Measurements from ENCODE around the gene ZMIZ1. TPM values are rescaled to one million over a fixed set of nuclear protein-coding genes. Genes with fewer than 3 reads are reported as not detected.

Gene ZMIZ1
- total RNA-seq, 1 donor from 2014 or later, result 66.3 TPM

DNA sequence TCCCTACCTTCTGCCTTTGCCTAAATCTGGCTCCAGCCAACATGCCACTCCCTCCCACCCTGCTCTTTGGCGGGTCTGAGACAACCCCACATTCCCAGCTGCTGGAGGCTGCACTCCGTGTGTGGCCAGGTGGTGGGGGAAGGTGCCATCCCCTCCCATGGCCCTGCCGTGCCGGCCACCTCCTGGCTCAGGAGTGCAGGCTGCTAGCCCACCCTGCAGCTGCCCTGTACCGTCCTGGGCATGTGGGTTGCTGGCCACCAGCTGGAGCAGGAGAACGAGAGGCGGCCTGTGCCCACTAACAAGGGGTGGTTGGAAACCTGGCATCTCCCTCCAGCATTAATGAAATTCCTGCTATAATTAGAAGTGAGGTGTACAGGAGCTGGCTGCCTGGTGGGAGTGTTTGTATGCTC, 97.6 kb downstream of the ZMIZ1 start:
- H3K9me3 Mint-ChIP-seq, result no peaks in the 10 kb centered on the region
- intact Hi-C loops (cut with micrococcal nuclease), result no loop called here
- H3K27ac Mint-ChIP-seq, result no peak overlapping the region

DNA sequence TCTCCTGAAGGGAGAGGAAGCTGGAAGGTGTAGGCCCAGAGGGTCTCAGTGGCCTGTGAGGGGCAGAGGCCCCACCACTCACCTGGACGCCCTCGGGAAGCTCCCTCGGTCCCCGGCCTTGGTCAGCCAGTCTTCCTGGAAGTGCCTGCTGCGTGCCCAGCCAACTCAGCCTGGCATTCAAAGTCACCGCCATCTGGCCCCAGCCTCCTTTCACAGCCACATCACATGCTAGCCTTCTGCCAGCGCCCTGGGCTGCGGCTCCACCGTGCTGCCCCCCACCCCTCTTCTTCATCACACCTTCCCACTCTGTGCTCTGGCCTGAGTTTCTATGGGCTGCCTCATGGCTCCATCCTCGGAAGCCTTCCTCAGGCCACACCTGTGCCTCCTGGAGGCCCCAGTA, 98.0 kb downstream of the ZMIZ1 start:
- intact Hi-C loops (cut with micrococcal nuclease), result no loop called here
- Mint-ChIP-seq H3K27ac (no peak overlapping the region), H3K4me3 (no peak overlapping the region), H3K4me1 (no peaks in the 10 kb centered on the region), H3K36me3 (ENCODE audit: low read depth) (no peaks in the 10 kb centered on the region), H3K9me3 (no peaks in the 10 kb centered on the region), H3K27me3 (no peaks in the 10 kb centered on the region)
- no peak for DNase-seq

More for the DNA sequence above, 97.6 kb downstream of the ZMIZ1 start:
- DNase-seq, result no peak
- Mint-ChIP-seq H3K27me3 (no peaks in the 10 kb centered on the region), H3K4me3 (no peak overlapping the region), H3K4me1 (no peaks in the 10 kb centered on the region), H3K36me3 (ENCODE audit: low read depth) (no peaks in the 10 kb centered on the region)

DNA sequence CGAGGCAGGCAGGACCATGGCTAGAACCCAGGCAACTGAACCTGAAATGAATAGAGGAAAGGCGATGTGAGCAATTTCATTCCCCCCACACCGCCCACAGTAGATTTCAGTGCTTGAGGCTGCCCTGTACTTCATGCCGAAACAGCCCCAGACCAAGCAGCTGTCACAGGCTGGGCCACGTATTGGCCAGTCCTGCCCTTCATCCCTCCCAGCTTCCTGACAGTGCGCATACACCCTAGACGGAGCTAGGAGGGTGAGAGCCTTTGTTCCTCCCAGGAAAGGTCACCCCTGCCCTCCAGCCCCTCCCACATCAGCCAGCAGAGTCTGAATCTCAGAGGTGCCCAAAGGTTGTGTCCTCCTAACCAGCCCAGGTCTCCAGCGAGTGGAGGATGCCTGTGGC, 98.8 kb downstream of the ZMIZ1 start:
- Mint-ChIP-seq H3K27me3 (no peaks in the 10 kb centered on the region), H3K27ac (no peak overlapping the region), H3K36me3 (ENCODE audit: low read depth) (no peaks in the 10 kb centered on the region), H3K4me3 (no peak overlapping the region), H3K4me1 (no peaks in the 10 kb centered on the region), H3K9me3 (no peaks in the 10 kb centered on the region)
- DNase-seq, result no peak
- intact Hi-C loops (cut with micrococcal nuclease), result no loop called here

DNA sequence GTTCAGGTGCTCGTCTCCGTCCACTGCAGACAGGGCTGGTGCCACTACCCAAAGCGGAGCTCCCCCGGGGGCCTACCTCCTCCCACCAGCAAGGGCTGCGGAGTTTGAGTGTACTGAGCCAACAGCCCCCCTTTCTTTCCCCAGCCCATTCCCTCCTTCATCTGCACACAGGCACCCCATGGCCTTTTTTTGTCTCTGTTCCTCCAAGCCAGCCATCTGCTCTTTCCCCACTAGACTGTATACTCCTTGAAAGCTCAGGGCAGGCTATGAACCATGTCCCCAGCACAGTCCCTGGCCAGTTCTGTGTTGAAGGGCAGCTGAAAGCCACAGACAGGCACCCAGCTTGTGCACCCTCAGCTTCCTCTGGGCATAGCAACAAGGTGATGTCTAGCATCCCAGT, 99.4 kb downstream of the ZMIZ1 start:
- DNase-seq, result no peak
- H3K4me3 Mint-ChIP-seq, result no peak overlapping the region
- no peaks in the 10 kb centered on the region for H3K27me3 Mint-ChIP-seq
- H3K9me3 Mint-ChIP-seq, result no peaks in the 10 kb centered on the region
- no peaks in the 10 kb centered on the region for H3K36me3 Mint-ChIP-seq (ENCODE audit: low read depth)
- no peak overlapping the region for H3K27ac Mint-ChIP-seq
- intact Hi-C loops (cut with micrococcal nuclease), result no loop called here
- H3K4me1 Mint-ChIP-seq, result no peaks in the 10 kb centered on the region

DNA sequence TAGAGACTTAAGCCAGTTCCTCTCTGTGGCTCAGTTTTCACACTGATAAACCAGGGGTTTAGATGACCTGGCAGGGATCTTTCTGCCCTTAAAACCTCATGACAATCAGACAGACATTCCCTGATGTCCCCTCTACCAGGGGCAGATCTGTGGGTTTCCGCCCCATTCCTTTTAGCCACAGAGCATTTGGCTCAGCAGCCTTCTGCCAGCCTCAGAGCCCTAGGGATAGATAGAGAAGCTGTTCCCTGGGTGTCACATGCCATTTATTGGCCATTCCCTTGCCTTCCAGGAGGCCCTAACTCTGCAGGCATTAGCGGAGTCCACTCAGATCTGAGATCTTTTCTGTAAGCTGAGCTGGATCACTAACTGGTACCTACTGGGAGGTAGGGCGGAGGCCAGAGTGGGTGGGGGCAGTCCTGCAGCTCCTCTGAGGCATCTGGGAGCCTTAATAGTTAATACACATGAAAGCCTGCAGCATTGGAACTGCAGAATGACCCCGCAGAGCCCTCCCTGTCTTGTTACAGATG, 101.5 kb downstream of the ZMIZ1 start:
- no peak overlapping the region for H3K4me3 Mint-ChIP-seq
- H3K4me1 Mint-ChIP-seq, result no peaks in the 10 kb centered on the region
- DNase-seq, result no peak
- H3K36me3 Mint-ChIP-seq (ENCODE audit: low read depth), result no peaks in the 10 kb centered on the region
- intact Hi-C loops (cut with micrococcal nuclease), result no loop called here
- no peak overlapping the region for H3K27ac Mint-ChIP-seq
- H3K27me3 Mint-ChIP-seq, result no peaks in the 10 kb centered on the region
- no peaks in the 10 kb centered on the region for H3K9me3 Mint-ChIP-seq

DNA sequence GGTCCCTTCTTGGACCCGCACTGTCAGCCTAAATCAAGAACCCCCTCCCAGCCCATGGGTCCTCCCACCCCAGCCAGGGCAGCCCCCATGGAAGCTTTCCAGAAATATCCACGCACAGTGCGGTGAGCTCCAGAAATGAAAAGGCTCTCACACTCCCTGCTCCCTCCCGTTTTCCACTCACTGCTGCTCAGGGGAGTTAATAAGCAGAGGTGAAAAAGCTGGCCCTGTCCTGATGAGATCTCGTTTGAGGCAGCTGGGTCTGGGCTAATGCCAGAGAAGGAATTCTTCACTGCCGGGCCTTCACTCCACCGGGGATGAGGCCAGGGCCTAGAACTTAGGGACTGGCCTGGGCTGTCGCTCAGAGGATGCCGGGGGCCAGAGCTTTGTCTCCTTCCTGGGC, 102.2 kb downstream of the ZMIZ1 start:
- no peak overlapping the region for H3K4me3 Mint-ChIP-seq
- H3K9me3 Mint-ChIP-seq, result no peaks in the 10 kb centered on the region
- DNase-seq, result no peak
- no peaks in the 10 kb centered on the region for H3K4me1 Mint-ChIP-seq
- H3K36me3 Mint-ChIP-seq (ENCODE audit: low read depth), result no peaks in the 10 kb centered on the region
- no peaks in the 10 kb centered on the region for H3K27me3 Mint-ChIP-seq
- intact Hi-C loops (cut with micrococcal nuclease), result no loop called here
- no peak overlapping the region for H3K27ac Mint-ChIP-seq

DNA sequence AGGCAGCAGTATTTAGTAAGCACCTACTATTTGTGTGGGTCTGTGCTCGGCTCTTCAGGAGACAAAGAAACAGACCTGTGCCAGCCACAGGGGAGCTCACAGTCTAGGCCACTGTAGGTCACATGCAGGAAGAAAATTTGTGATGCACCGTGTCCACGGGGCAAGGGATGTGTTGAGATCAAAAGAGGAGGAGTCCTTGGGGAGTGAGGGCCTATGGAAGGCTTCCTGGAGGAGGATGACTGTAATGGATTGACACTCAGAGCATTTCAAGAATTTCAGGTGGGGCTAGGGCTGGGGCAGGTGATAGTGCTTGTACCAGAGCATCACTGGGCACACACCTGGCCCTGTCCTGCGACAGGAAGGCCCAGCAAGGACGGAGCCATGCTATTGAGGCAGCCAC, 102.7 kb downstream of the ZMIZ1 start:
- intact Hi-C loops (cut with micrococcal nuclease), result no loop called here
- H3K27me3 Mint-ChIP-seq, result no peaks in the 10 kb centered on the region
- H3K4me3 Mint-ChIP-seq, result no peak overlapping the region
- no peaks in the 10 kb centered on the region for H3K9me3 Mint-ChIP-seq
- no peak for DNase-seq
- H3K4me1 Mint-ChIP-seq, result no peaks in the 10 kb centered on the region
- no peak overlapping the region for H3K27ac Mint-ChIP-seq
- H3K36me3 Mint-ChIP-seq (ENCODE audit: low read depth), result no peaks in the 10 kb centered on the region

DNA sequence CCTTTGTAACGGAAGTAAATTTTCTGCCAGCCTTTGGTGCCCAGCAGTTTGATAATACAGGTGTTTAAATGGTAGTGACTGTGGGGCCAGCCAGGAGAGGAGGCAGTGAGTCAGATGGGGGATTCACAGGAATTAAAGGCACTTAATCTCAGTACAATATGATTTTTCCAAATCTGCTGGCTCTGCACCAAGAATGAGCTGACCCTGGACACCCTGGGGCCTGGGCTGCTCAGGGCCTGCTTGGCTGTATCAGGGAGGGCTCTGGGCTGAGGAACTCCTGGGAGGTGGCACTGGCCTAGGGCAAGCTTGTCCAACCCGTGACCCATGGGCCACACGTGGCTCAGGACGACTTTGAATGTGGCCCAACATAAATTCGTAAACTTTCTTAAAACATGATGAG, 104.1 kb downstream of the ZMIZ1 start:
- Mint-ChIP-seq H3K9me3 (no peaks in the 10 kb centered on the region), H3K4me1 (no peaks in the 10 kb centered on the region), H3K4me3 (no peak overlapping the region), H3K27me3 (no peaks in the 10 kb centered on the region), H3K36me3 (ENCODE audit: low read depth) (no peaks in the 10 kb centered on the region), H3K27ac (no peak overlapping the region)
- intact Hi-C loops (cut with micrococcal nuclease), result no loop called here
- no peak for DNase-seq

DNA sequence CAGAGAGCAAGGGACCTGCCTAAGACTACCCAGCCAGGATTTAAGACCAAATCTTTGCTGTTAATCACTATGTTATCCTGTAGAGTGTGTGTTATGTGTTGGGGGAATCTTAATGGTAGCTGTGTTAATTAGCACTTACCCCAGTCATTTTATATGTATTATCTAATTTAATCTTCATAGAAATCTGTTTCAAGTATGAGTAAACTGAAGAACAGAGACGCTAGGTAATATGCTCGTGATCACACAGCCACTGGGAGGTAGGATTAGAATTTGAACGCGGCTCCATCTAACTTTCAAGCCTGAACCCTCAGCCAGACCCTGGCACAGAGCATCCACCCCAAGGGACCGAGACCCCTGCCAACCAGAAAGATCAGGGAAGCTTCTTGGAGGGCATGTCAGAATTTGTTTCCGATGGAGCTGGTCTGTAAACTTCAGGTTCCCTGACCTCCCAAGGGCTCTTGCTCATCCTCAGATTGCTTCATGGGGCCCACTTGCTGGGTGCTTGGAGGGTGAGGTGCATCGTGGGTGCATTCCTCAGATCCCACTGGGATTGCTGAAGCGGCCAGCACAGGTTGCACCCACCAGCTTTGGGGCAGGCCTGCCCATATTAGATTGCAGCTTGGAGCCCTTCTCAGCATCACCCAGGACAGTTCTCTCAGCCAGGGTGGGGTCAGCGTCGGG, 105.0 kb downstream of the ZMIZ1 start:
- Mint-ChIP-seq H3K27ac (no peak overlapping the region), H3K36me3 (ENCODE audit: low read depth) (no peaks in the 10 kb centered on the region), H3K9me3 (no peaks in the 10 kb centered on the region), H3K27me3 (no peaks in the 10 kb centered on the region), H3K4me1 (no peaks in the 10 kb centered on the region), H3K4me3 (no peak overlapping the region)
- intact Hi-C loops (cut with micrococcal nuclease), result no loop called here
- DNase-seq, result no peak

DNA sequence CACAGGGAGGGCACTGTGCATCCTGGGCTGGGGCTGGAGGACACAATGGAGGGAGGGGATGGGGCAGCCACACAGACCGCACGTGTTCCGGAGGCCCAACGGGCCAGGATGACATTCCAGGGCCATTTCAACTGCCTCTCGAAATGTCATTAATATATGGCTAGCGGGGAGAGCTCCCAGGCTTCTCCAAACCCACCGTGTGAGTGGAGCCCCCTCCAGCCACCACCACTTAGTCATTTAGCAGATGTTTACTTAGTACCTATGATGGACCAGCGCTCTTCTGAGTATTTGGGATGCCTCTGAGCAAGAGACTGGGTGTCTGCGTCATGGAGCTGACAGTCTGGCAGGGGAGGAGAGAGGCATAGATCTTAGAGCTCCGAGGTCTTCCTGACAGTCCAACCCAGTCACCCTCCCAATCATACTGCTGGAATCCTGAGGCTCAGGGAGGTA, 107.3 kb downstream of the ZMIZ1 start:
- H3K4me1 Mint-ChIP-seq, result no peaks in the 10 kb centered on the region
- DNase-seq, result no peak
- no peaks in the 10 kb centered on the region for H3K9me3 Mint-ChIP-seq
- intact Hi-C loops (cut with micrococcal nuclease), result no loop called here
- H3K27me3 Mint-ChIP-seq, result no peaks in the 10 kb centered on the region
- H3K4me3 Mint-ChIP-seq, result no peak overlapping the region
- H3K36me3 Mint-ChIP-seq (ENCODE audit: low read depth), result no peaks in the 10 kb centered on the region
- no peak overlapping the region for H3K27ac Mint-ChIP-seq

DNA sequence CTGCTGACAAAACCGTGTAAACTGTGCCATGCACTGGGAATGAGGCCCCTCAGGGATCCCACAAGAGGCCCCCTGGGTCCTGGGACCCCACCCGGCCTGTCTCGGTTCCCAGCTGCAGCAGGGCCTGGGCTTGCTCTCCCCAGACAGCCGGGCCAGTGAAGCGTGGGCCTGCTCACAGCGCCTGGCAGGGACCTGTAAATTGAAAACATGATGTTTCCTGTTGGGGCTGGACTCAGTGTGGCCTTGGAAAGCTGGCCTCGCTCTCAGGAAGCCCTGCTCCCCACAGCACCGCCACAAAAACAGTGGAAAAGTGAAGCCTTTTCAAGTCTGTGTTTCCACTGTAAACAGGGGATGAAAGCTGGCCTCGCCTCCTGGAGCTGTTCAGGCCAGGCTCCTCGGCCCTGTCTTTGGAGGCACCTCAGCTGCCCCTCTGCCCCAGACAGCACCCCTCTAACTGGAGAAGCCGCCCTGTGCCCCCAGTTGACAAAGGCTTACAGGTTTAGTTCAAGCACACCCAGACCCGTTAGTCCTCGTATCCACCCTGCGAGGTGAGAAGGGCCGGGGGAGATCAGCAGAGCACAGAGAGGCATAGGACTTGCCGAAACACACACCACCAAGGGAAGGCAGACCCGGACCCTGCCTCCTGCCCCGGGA, 108.3 kb downstream of the ZMIZ1 start:
- Mint-ChIP-seq H3K4me3 (no peak overlapping the region), H3K36me3 (ENCODE audit: low read depth) (no peaks in the 10 kb centered on the region), H3K9me3 (no peaks in the 10 kb centered on the region), H3K27ac (no peak overlapping the region), H3K27me3 (no peaks in the 10 kb centered on the region), H3K4me1 (no peaks in the 10 kb centered on the region)
- intact Hi-C loops (cut with micrococcal nuclease), result no loop called here
- no peak for DNase-seq

DNA sequence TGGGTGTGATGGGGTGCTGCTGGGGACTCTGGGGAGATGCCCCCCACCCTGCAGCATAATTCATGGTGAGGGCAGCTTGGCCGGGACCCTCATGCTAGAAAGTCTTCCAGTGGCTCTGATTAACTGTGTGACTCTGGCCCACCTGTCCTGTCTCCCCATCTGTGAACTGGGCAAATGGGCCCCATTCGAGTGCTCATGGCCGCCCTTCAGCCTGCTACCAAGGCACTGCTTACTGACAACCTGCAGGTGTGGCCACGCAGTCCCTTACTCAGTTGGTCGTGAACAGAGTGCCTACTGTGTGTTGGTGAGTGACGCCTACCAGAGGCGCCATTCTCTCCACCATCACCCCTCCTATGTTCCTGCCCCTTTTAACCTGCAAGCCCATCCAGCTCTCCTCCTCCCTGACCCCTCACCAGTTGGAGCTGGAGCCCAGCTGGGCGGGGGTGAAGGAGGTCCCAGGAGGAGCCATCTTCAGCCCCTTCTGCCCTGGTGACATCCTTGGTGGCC, 109.4 kb downstream of the ZMIZ1 start:
- H3K27me3 Mint-ChIP-seq, result no peaks in the 10 kb centered on the region
- H3K36me3 Mint-ChIP-seq (ENCODE audit: low read depth), result no peaks in the 10 kb centered on the region
- H3K27ac Mint-ChIP-seq, result no peak overlapping the region
- H3K4me3 Mint-ChIP-seq, result no peak overlapping the region
- intact Hi-C loops (cut with micrococcal nuclease), result no loop called here
- DNase-seq, result no peak
- no peaks in the 10 kb centered on the region for H3K9me3 Mint-ChIP-seq
- H3K4me1 Mint-ChIP-seq, result no peaks in the 10 kb centered on the region

DNA sequence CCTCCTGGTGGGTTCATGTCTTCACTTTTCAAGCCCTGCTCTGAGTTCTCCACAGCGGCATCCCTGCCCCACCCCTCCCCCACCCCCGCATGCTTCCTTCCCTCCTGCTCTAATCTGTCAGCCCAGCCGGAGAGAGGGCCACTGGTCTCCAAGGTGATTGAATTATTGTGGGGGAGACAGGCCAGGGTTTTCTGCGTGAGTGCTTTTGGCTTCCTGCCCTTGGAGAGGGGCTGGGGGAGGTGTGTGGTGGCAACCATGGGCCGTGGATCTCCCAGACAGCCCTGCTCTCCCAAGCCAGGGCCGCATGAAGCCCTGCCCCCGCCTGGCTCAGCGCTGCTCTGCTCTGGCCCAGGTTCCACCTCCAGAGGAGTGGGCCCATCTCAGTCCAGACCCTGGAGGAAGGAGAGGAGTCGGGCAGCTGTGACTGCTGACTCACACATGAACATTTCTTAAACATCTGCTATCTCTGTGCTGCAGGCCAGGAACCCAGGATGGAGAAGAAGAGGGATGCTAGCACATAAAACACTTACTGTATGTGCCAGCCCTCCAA, 109.9 kb downstream of the ZMIZ1 start:
- Mint-ChIP-seq H3K27me3 (no peaks in the 10 kb centered on the region), H3K27ac (no peak overlapping the region), H3K4me3 (no peak overlapping the region), H3K9me3 (no peaks in the 10 kb centered on the region), H3K4me1 (no peaks in the 10 kb centered on the region), H3K36me3 (ENCODE audit: low read depth) (no peaks in the 10 kb centered on the region)
- intact Hi-C loops (cut with micrococcal nuclease), result no loop called here
- no peak for DNase-seq

DNA sequence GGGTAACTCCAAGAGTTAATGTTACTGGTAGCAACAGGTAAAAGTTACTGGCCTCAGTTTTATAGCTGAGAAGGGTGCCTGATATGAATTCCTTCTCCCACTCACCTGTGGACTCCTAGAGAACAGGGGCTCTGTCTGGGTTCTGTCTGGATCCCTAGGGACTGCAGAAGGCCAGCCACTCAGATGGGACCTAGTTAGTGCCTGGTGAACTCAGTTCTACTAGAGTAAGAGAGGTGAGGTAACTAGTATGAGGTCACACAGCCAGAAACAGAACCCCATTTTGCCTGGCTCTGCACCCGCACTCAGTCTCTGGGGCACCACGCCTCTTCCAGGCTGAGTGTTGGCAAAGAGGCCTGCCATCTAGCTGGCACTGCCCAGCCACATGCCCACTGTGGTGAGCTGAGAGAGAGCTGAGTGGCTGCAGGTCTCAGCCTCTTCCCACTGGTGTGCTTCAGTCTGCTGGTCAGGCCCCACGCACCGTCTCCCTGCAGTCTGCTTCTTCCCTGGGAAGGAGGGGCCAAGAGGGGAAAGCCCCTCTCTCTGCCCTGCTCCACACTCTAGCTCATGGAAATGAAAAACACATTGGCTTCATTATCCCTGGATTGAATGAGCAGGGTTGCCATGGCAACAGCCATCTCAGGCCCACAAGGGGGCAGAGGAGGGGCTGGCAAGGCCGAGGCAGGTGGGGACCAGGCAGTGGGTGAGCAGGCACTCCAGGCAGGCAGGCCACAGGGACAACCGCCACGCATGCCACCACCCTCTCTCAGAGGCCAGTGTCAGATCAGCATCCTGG, 110.6 kb downstream of the ZMIZ1 start:
- no peaks in the 10 kb centered on the region for H3K4me1 Mint-ChIP-seq
- H3K27me3 Mint-ChIP-seq, result no peaks in the 10 kb centered on the region
- no peak overlapping the region for H3K27ac Mint-ChIP-seq
- no peaks in the 10 kb centered on the region for H3K36me3 Mint-ChIP-seq (ENCODE audit: low read depth)
- no peak for DNase-seq
- no peaks in the 10 kb centered on the region for H3K9me3 Mint-ChIP-seq
- no peak overlapping the region for H3K4me3 Mint-ChIP-seq
- intact Hi-C loops (cut with micrococcal nuclease), result no loop called here
